Type B pancreatic cell (in vitro differentiated cells): Measurements from ENCODE around the gene ZSWIM8. TPM values are rescaled to one million over a fixed set of nuclear protein-coding genes. Genes with fewer than 3 reads are reported as not detected.

Source experiments
- DNase-seq: peaks from one replicate; pipeline ENCODE4 v3.0.0; 2021; ENCODE audit warnings: mixed read lengths; ENCODE audit not compliant: unreplicated experiment; ENCODE audit errors: extremely low spot score
- H3K27ac Mint-ChIP-seq: 2 replicates; pipeline ENCODE4 v1.8.0; 2021; ENCODE audit warnings: mild to moderate bottlenecking, mixed read lengths
- H3K27me3 Mint-ChIP-seq: 2 replicates; pipeline ENCODE4 v1.8.0; 2021; ENCODE audit warnings: mixed read lengths
- H3K36me3 Mint-ChIP-seq: 2 replicates; pipeline ENCODE4 v1.8.0; 2021; ENCODE audit warnings: mixed read lengths
- H3K4me1 Mint-ChIP-seq: one replicate; pipeline ENCODE4 v1.8.0; 2021; ENCODE audit warnings: mixed read lengths; ENCODE audit not compliant: unreplicated experiment
- H3K4me3 Mint-ChIP-seq: 2 replicates; pipeline ENCODE4 v1.8.0; 2021; ENCODE audit warnings: mild to moderate bottlenecking, mixed read lengths
- H3K9me3 Mint-ChIP-seq: 2 replicates; pipeline ENCODE4 v1.8.0; 2021; ENCODE audit warnings: mixed read lengths
- CTCF ChIP-seq: fragments of 200-600 bp; sonication (generic); conservative IDR thresholded peaks from 2 replicates; pipeline ENCODE4 v1.5.0; 2021; ENCODE audit warnings: antibody characterized with exemption, mild to moderate bottlenecking
- total RNA-seq: library from RNA; stranded (reverse); gene quantifications from 2 replicates; pipeline ENCODE4 v1.2.1, GENCODE V29; 2021; ENCODE audit warnings: low replicate concordance

ZSWIM8 gene
- total RNA-seq, 1 donor from 2014 or later: 139 TPM

GRCh38 chr10:73837072-73837471 lies 51.7 kb downstream of the ZSWIM8 start:
- H3K36me3 Mint-ChIP-seq: peaks cover 11% of the 10 kb centered on the region
- H3K9me3 Mint-ChIP-seq: no peaks in the 10 kb centered on the region
- no peaks in the 10 kb centered on the region for H3K27me3 Mint-ChIP-seq
- H3K27ac Mint-ChIP-seq: no peak overlapping the region
- no peak for DNase-seq
- no peak for TF ChIP-seq CTCF
- H3K4me3 Mint-ChIP-seq: no peak overlapping the region
- H3K4me1 Mint-ChIP-seq: no peaks in the 10 kb centered on the region

GRCh38 chr10:73838008-73838567 lies 52.7 kb downstream of the ZSWIM8 start:
- Mint-ChIP-seq H3K4me3 (no peak overlapping the region), H3K9me3 (no peaks in the 10 kb centered on the region), H3K4me1 (no peaks in the 10 kb centered on the region), H3K27ac (no peak overlapping the region), H3K27me3 (no peaks in the 10 kb centered on the region), H3K36me3 (peaks cover 11% of the 10 kb centered on the region)
- no peak for DNase-seq
- TF ChIP-seq CTCF: no peak

GRCh38 chr10:73838827-73839226 lies 53.4 kb downstream of the ZSWIM8 start:
- DNase-seq: no peak
- H3K4me3 Mint-ChIP-seq: no peak overlapping the region
- no peaks in the 10 kb centered on the region for H3K27me3 Mint-ChIP-seq
- H3K27ac Mint-ChIP-seq: no peak overlapping the region
- peaks cover 11% of the 10 kb centered on the region for H3K36me3 Mint-ChIP-seq
- no peak for TF ChIP-seq CTCF
- no peaks in the 10 kb centered on the region for H3K9me3 Mint-ChIP-seq
- H3K4me1 Mint-ChIP-seq: no peaks in the 10 kb centered on the region

- Mint-ChIP-seq H3K27me3 (no peaks in the 10 kb centered on the region), H3K4me1 (no peaks in the 10 kb centered on the region), H3K4me3 (no peak overlapping the region), H3K9me3 (no peaks in the 10 kb centered on the region), H3K27ac (no peak overlapping the region), H3K36me3 (peaks cover 9% of the 10 kb centered on the region)
- TF ChIP-seq CTCF: no peak
- DNase-seq: no peak
Measured at GRCh38 chr10:73839276-73839966, 54.0 kb downstream of the ZSWIM8 start.

GRCh38 chr10:73840056-73840402 lies 54.6 kb downstream of the ZSWIM8 start:
- no peak for TF ChIP-seq CTCF
- H3K27me3 Mint-ChIP-seq: no peaks in the 10 kb centered on the region
- H3K36me3 Mint-ChIP-seq: peaks cover 7% of the 10 kb centered on the region
- H3K9me3 Mint-ChIP-seq: no peaks in the 10 kb centered on the region
- H3K4me3 Mint-ChIP-seq: no peak overlapping the region
- H3K27ac Mint-ChIP-seq: no peak overlapping the region
- H3K4me1 Mint-ChIP-seq: no peaks in the 10 kb centered on the region
- no peak for DNase-seq
